ENCODE data around the gene TRIM26.
A peak's percentile ranks its signal among the peaks of the same experiment; 100 is the strongest.
"Not testable (repeated sequence)": the region's sequence is repeated elsewhere in the genome, so short reads cannot be mapped to it uniquely, and the experiment has no call there.

The TRIM26 gene

GRCh38 chr6:30212865-30213666 lies at the start of gene TRIM26:
Gene TRIM26 (minus strand): TSS chr6:30213406. CDS start chr6:30199103, 14,303 bp downstream.
- DNase-seq, result peak; percentile 86 to 98 (median 96)

- peak in 3 of 14 donors; percentile 32 to 42 (median 35) for DNase-seq
Observed at GRCh38 chr6:30260036-30260504, 46.9 kb upstream of the TRIM26 start.

- peak; percentile 20 to 77 (median 68) for DNase-seq
Observed at GRCh38 chr6:30259140-30260035, 46.2 kb upstream of the TRIM26 start.

GRCh38 chr6:30258204-30258603 lies 45.0 kb upstream of the TRIM26 start:
- DNase-seq, result no peak

- not testable (repeated sequence) for DNase-seq
Observed at GRCh38 chr6:30252417-30252816, 39.2 kb upstream of the TRIM26 start.

GRCh38 chr6:30244560-30244959 lies 31.4 kb upstream of the TRIM26 start:
- no peak for DNase-seq

GRCh38 chr6:30238178-30238795 lies 25.1 kb upstream of the TRIM26 start:
- no peak for DNase-seq

GRCh38 chr6:30234356-30234755 lies 21.1 kb upstream of the TRIM26 start:
- no peak for DNase-seq

- no peak for DNase-seq
Observed at GRCh38 chr6:30231067-30231466, 17.9 kb upstream of the TRIM26 start.

- no peak for DNase-seq
Observed at GRCh38 chr6:30227763-30228487, 14.7 kb upstream of the TRIM26 start.

GRCh38 chr6:30227242-30227722 lies 14.1 kb upstream of the TRIM26 start:
- no peak for DNase-seq

- DNase-seq, result no peak
Observed at GRCh38 chr6:30223339-30223738, 10.1 kb upstream of the TRIM26 start.

GRCh38 chr6:30221956-30222355 lies 8.8 kb upstream of the TRIM26 start:
- not testable (repeated sequence) for DNase-seq

GRCh38 chr6:30221395-30221794 lies 8.2 kb upstream of the TRIM26 start:
- not testable (repeated sequence) for DNase-seq

GRCh38 chr6:30219244-30219643 lies 6.0 kb upstream of the TRIM26 start:
- DNase-seq, result peak in 8 of 14 donors; percentile 3 to 81 (median 14)

GRCh38 chr6:30216096-30216495 lies 2.9 kb upstream of the TRIM26 start:
- DNase-seq, result no peak

GRCh38 chr6:30214657-30214982 lies 1.4 kb upstream of the TRIM26 start:
- peak in 1 of 14 donors; percentile 51 for DNase-seq

- DNase-seq, result peak; percentile 24 to 84 (median 74)
Observed at GRCh38 chr6:30213957-30214656, 901 bp upstream of the TRIM26 start.

GRCh38 chr6:30213667-30213956 lies 406 bp upstream of the TRIM26 start:
- DNase-seq, result peak in 1 of 14 donors; percentile 84

- no peak for DNase-seq
Observed at GRCh38 chr6:30211899-30212298, 1.3 kb downstream of the TRIM26 start.

GRCh38 chr6:30211306-30211705 lies 1.9 kb downstream of the TRIM26 start:
- no peak for DNase-seq

Data from C1 segment of cervical spinal cord (tissue), 14 donors.